ENCODE results near the gene NUDCD3. TPM values are rescaled to one million over a fixed set of nuclear protein-coding genes. Genes with fewer than 3 reads are reported as not detected.

Gene NUDCD3
- total and polyA plus RNA-seq, 2 experiments from 2014 or later = 35.7 to 42.7 TPM

DNA sequence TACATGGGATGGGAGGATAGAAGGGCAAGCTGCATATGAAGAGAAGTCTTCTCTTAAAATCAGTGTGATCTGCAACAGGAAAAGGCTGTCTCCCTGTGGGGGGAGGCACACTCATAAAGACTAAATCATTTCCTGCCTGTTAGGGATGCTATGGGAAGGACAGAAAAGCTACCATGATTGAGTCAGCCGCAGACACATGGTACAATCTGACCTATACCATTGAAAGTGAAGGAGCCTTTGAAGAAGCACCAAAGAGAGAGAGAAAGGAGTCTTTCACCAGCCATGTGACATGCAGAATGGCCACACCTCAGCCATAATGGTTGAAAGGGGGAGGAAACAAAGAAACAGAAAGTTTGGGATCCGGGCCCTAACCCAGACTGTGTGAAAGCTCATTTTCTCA lies 29.1 kb downstream of the NUDCD3 start (continued):
- TF ChIP-seq, protein P1, sequence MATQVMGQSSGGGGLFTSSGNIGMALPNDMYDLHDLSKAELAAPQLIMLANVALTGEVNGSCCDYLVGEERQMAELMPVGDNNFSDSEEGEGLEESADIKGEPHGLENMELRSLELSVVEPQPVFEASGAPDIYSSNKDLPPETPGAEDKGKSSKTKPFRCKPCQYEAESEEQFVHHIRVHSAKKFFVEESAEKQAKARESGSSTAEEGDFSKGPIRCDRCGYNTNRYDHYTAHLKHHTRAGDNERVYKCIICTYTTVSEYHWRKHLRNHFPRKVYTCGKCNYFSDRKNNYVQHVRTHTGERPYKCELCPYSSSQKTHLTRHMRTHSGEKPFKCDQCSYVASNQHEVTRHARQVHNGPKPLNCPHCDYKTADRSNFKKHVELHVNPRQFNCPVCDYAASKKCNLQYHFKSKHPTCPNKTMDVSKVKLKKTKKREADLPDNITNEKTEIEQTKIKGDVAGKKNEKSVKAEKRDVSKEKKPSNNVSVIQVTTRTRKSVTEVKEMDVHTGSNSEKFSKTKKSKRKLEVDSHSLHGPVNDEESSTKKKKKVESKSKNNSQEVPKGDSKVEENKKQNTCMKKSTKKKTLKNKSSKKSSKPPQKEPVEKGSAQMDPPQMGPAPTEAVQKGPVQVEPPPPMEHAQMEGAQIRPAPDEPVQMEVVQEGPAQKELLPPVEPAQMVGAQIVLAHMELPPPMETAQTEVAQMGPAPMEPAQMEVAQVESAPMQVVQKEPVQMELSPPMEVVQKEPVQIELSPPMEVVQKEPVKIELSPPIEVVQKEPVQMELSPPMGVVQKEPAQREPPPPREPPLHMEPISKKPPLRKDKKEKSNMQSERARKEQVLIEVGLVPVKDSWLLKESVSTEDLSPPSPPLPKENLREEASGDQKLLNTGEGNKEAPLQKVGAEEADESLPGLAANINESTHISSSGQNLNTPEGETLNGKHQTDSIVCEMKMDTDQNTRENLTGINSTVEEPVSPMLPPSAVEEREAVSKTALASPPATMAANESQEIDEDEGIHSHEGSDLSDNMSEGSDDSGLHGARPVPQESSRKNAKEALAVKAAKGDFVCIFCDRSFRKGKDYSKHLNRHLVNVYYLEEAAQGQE (IDR thresholded peaks at IDR 0.05; ENCODE audit: unreplicated experiment) = no peak
- TF ChIP-seq ZNF114 (CRISPR knock-in tag; IDR thresholded peaks at IDR 0.05) = no peak
- no peak for TF ChIP-seq CREB1 (CRISPR knock-in tag; IDR thresholded peaks at IDR 0.05; ENCODE audit: low read depth)
- TF ChIP-seq POLR2AphosphoS5 (IDR thresholded peaks at IDR 0.05; ENCODE audit: low read depth) = no peak
- no peak for TF ChIP-seq CTCF (conservative IDR thresholded peaks at IDR 0.05; ENCODE audit: low read depth in 2 of 2)
- no peak for TF ChIP-seq ZNF331 (CRISPR knock-in tag; IDR thresholded peaks at IDR 0.05; ENCODE audit: low read depth)
- no peak for TF ChIP-seq ETS1 (IDR thresholded peaks at IDR 0.05)
- TF ChIP-seq EZH2 (IDR thresholded peaks at IDR 0.05; ENCODE audit: low read depth, unreplicated experiment) = no peak

GRCh38 chr7:44460325-44460724 lies 30.1 kb downstream of the NUDCD3 start:
- no peak for DNase-seq (ENCODE audit: low spot score)
- Mint-ChIP-seq H3K27me3 (ENCODE audit: insufficient read depth, low read depth, poor library complexity) (peaks cover 6% of the 10 kb centered on the region), H3K9me3 (no peaks in the 10 kb centered on the region), H3K4me3 (no peak overlapping the region), H3K4me1 (no peaks in the 10 kb centered on the region; the same call in 2 of the 3 replicates), H3K36me3 (ENCODE audit: low read depth) (peaks cover 2% of the 10 kb centered on the region; the same call in 1 of the 3 replicates), H3K27ac (no peak overlapping the region)
- no peak for ATAC-seq
- no peaks in the 10 kb centered on the region for H3K36me3 ChIP-seq (ENCODE audit: insufficient read depth)
- H3K27ac ChIP-seq (ENCODE audit: low read depth) = no peak overlapping the region
- no peak overlapping the region for H2AFZ ChIP-seq
- peaks cover 23% of the 10 kb centered on the region for H4K20me1 ChIP-seq (replicated peaks; ENCODE audit: insufficient read depth)
- H3K4me1 ChIP-seq (ENCODE audit: insufficient read depth) = no peaks in the 10 kb centered on the region
- peaks cover 62% of the 10 kb centered on the region for H3K79me2 ChIP-seq (replicated peaks; ENCODE audit: insufficient read depth)
- H3F3A ChIP-seq (replicated peaks; ENCODE audit: low read depth) = no peaks in the 10 kb centered on the region
- H3K4me2 ChIP-seq = no peak overlapping the region
- H3K4me3 ChIP-seq = no peak overlapping the region
- TF ChIP-seq ZNF114 (CRISPR knock-in tag; IDR thresholded peaks at IDR 0.05) (no peak), CTCF (conservative IDR thresholded peaks at IDR 0.05; ENCODE audit: low read depth in 2 of 2) (no peak), STAT1 (IDR thresholded peaks at IDR 0.05; ENCODE audit: unreplicated experiment) (no peak), EZH2 (IDR thresholded peaks at IDR 0.05; ENCODE audit: low read depth, unreplicated experiment) (no peak), JUNB (IDR thresholded peaks at IDR 0.05; ENCODE audit: unreplicated experiment) (no peak)
- TF ChIP-seq, protein P1 (IDR thresholded peaks at IDR 0.05; ENCODE audit: unreplicated experiment) = no peak
- no peaks in the 10 kb centered on the region for H3K27me3 ChIP-seq (ENCODE audit: insufficient read depth)
- no peaks in the 10 kb centered on the region for H3K9me2 ChIP-seq (ENCODE audit: insufficient read depth)
